HepG2 (cell line): ENCODE results near the gene QRSL1. TPM values are rescaled to one million over a fixed set of nuclear protein-coding genes. Genes with fewer than 3 reads are reported as not detected.

Experiments used
- DNMT3B ChIP-seq: conservative IDR thresholded peaks from 2 replicates; pipeline ENCODE4 v1.6.1; 2016; ENCODE audit warnings: missing biosample characterization, control low read depth
- XRCC5 ChIP-seq: fragments of 200-400 bp; formaldehyde crosslinking; optimal IDR thresholded peaks from 2 replicates; pipeline ENCODE3; 2017; ENCODE audit warnings: mild to moderate bottlenecking, low read length
- ZFP91 ChIP-seq: sonication (generic); formaldehyde crosslinking; IDR thresholded peaks from 2 replicates; pipeline ENCODE4 v1.9.0; 2022; ENCODE audit warnings: missing genetic modification reagents, mild to moderate bottlenecking, borderline replicate concordance
- ZMAT5 ChIP-seq: sonication (generic); formaldehyde crosslinking; IDR thresholded peaks from 2 replicates; pipeline ENCODE4 v1.5.0; 2020; ENCODE audit warnings: mild to moderate bottlenecking, low read depth, missing genetic modification reagents, borderline replicate concordance
- ZNF350 ChIP-seq: sonication (generic); formaldehyde crosslinking; IDR thresholded peaks from 2 replicates; pipeline ENCODE4 v1.4.0; 2020; ENCODE audit warnings: mild to moderate bottlenecking, low read depth, missing genetic modification reagents, borderline replicate concordance
- polyA plus RNA-seq, 8 experiments: library from polyadenylated mRNA; depleted of rRNA in 3 of 8; stranded (reverse) in 7 of 8; unstranded in 1 of 8; fragments of >200 nt; fragmentation: Illumina TruSeq in 4 of 8; extraction: Trizol in 4 of 8; gene quantifications; 2 replicates each; pipeline versions ENCODE4 v1.2.1 to v1.2.3, GENCODE V29; 2011 to 2016; ENCODE audit warnings: low read depth in 4 of 8, missing spikeins in 1 of 8, mixed read lengths in 1 of 8; ENCODE audit not compliant: insufficient read depth in 1 of 8
- total RNA-seq, 5 experiments: library from RNA; depleted of rRNA; stranded (reverse); fragments of >200 nt; fragmentation: Illumina TruSeq; extraction: Trizol; gene quantifications; 2 replicates each; pipeline ENCODE4 v1.2.3, GENCODE V29; 2016; ENCODE audit warnings: low read depth in 1 of 5
- TF ChIP-seq, protein P1 (sequence below): sonication (generic); formaldehyde crosslinking; IDR thresholded peaks from 2 replicates; pipeline ENCODE4 v1.4.0; 2020; ENCODE audit warnings: mild to moderate bottlenecking, missing genetic modification reagents
- TF ChIP-seq, protein P2 (sequence below): sonication (generic); formaldehyde crosslinking; IDR thresholded peaks from 2 replicates; pipeline ENCODE4 v1.4.0; 2020; ENCODE audit warnings: mild to moderate bottlenecking, missing genetic modification reagents
- TF ChIP-seq, protein P3 (sequence below): sonication (generic); formaldehyde crosslinking; IDR thresholded peaks from 2 replicates; pipeline ENCODE4 v1.8.1; 2023; ENCODE audit warnings: missing genetic modification reagents, mild to moderate bottlenecking, borderline replicate concordance

The QRSL1 gene
- total and polyA plus RNA-seq, 2 of the 13 experiments (the other 11 are each of a cell fraction or from before 2014, with no cell fraction given), result 8.2 to 22.3 TPM

GRCh38 chr6:106614166-106614565 is 15.2 kb upstream of the QRSL1 start (continued):
- TF ChIP-seq, protein P1, sequence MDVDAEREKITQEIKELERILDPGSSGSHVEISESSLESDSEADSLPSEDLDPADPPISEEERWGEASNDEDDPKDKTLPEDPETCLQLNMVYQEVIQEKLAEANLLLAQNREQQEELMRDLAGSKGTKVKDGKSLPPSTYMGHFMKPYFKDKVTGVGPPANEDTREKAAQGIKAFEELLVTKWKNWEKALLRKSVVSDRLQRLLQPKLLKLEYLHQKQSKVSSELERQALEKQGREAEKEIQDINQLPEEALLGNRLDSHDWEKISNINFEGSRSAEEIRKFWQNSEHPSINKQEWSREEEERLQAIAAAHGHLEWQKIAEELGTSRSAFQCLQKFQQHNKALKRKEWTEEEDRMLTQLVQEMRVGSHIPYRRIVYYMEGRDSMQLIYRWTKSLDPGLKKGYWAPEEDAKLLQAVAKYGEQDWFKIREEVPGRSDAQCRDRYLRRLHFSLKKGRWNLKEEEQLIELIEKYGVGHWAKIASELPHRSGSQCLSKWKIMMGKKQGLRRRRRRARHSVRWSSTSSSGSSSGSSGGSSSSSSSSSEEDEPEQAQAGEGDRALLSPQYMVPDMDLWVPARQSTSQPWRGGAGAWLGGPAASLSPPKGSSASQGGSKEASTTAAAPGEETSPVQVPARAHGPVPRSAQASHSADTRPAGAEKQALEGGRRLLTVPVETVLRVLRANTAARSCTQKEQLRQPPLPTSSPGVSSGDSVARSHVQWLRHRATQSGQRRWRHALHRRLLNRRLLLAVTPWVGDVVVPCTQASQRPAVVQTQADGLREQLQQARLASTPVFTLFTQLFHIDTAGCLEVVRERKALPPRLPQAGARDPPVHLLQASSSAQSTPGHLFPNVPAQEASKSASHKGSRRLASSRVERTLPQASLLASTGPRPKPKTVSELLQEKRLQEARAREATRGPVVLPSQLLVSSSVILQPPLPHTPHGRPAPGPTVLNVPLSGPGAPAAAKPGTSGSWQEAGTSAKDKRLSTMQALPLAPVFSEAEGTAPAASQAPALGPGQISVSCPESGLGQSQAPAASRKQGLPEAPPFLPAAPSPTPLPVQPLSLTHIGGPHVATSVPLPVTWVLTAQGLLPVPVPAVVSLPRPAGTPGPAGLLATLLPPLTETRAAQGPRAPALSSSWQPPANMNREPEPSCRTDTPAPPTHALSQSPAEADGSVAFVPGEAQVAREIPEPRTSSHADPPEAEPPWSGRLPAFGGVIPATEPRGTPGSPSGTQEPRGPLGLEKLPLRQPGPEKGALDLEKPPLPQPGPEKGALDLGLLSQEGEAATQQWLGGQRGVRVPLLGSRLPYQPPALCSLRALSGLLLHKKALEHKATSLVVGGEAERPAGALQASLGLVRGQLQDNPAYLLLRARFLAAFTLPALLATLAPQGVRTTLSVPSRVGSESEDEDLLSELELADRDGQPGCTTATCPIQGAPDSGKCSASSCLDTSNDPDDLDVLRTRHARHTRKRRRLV (CRISPR knock-in tag), result no peak
- TF ChIP-seq ZMAT5 (CRISPR knock-in tag), result no peak
- TF ChIP-seq XRCC5, result no peak
- no peak for TF ChIP-seq DNMT3B
- no peak for TF ChIP-seq ZFP91 (CRISPR knock-in tag)
- TF ChIP-seq, protein P2, sequence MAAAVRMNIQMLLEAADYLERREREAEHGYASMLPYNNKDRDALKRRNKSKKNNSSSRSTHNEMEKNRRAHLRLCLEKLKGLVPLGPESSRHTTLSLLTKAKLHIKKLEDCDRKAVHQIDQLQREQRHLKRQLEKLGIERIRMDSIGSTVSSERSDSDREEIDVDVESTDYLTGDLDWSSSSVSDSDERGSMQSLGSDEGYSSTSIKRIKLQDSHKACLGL, result no peak
- TF ChIP-seq, protein P3, sequence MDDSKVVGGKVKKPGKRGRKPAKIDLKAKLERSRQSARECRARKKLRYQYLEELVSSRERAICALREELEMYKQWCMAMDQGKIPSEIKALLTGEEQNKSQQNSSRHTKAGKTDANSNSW (CRISPR knock-in tag), result no peak
- no peak for TF ChIP-seq ZNF350
